Head of caudate nucleus (tissue), 42 donors: ENCODE data around the gene ZMYM3.

Experiments
- DNase-seq, 42 donors: peaks; one replicate each; pipeline versions ENCODE4 v3.0.0 to v3.0.0-alpha.2; 2020 to 2021; ENCODE audit warnings: mixed read lengths in 7 of 42
- intact Hi-C: fragments of 100-400 bp; cut with DNase I; formaldehyde crosslinking; loops from one replicate; pipeline ENCODE4 v1.15.0; 2022

The ZMYM3 gene

DNA sequence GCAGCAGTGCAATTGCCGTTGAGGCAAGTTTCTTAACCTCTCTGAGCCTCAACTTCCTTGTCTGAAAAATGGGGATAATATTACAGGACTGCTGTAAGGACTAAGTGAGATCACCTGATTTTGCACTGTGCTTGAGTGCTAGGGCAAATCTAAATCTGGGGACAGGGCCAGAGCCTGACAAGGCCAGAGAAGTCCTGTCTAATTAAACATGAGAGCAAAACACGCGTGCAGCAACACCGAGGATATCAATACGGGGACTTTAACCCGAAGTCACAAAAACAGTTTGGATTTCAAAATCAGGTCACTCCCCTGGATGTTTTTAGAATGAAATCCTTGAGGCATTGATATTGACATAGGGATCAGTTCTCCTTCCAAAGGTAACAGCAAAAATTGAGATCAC is 36.6 kb downstream of the ZMYM3 start:
- intact Hi-C loops: no loop called here
- no peak for DNase-seq

DNA sequence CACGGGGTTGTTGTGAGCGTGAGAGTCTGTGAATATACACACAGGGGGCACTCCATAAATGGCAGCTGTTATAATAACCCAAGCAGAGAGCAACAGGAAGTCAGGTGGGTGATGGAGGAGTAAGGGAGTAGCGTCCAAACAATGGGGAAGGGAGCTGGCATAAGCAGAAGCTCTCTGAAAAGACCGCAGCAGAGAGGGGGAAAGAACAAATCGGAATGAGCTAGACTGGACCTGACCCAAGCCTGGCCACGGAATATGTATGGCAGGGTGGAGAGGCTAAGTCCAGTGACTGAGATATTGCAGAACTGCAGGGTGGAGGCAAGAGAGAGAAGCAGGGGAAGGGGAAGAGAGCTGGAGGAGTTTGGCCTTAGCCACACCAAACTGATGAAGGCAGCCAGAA is 37.5 kb downstream of the ZMYM3 start:
- DNase-seq: no peak
- intact Hi-C loops: no loop called here

- DNase-seq: no peak
- intact Hi-C loops: no loop called here
These were observed 38.5 kb downstream of the ZMYM3 start for GRCh38 chrX:71215338-71215912.

DNA sequence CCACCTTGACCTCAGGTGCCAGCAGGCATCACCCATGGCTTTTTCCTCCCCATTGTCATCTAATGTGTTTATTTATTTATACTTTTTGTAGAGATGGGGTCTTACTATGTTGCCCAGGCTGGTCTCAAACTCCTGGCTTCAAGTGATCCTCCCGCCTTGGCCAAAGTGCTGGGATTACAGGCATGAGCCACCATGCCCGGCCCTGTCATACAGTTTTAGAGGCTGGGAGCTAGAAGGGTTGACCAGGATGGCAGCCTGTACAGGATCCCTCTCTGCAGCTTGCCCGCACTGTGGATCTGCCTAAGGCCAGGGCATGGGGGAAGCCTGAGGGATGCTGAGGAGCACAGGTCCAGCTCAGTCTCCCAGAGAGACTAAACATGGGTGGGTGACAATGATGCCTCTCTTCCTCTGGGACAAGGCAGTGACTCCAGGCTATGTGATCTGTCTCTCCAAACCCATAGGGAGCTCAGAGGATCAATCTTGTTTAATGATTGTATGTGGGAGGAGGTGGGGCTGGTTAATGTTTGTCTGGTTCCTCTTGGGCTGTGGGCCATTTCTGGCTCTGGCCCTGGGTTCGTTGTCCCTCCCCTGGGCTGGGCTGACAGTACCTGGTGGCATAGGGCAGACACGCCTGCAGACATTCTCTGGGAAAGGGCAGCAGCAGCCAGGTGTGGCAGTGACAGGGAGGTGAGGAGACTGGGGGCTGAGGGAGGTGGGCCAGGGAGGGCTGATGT is 39.2 kb downstream of the ZMYM3 start:
- DNase-seq: no peak
- intact Hi-C loops: no loop called here

DNA sequence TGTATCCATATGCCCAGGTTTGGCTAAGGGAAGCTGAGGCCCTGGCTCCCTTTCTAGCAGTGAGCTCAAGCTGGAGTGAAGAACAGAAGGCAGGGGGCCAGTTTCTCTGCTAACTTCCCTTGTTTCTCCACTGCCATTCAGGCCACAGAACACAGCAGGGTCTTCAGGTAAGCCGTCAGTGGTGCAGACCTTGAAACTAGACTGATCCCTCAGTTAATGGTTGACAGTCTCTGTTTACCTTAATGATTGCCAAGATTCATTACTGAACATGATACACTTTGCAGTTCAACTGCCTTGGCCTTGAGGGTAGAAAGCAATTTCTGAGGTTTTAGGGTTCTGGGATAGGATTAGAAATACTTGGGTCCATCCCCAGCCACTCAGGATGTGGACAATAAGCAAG is 39.8 kb downstream of the ZMYM3 start:
- intact Hi-C loops: no loop called here
- no peak for DNase-seq

DNA sequence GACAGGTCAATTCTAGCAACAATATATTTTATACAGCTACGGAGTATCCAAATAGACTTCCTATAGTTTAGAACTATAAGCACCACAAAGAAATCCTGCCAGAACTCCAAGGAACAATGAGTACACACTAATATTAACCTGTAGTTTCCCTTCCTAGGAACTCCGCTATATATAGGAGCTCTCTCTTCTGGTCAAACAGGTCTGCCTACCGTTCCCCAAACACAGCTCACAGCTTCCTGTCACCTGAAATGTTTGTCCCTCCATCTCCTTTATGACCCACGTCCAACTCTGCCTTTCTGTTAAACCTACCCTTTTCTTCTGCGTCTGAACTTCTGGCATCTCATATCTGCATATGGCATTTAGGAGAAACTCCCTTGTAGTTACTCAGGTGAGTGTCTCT is 41.4 kb downstream of the ZMYM3 start:
- DNase-seq: no peak
- intact Hi-C loops: no loop called here

GRCh38 chrX:71210816-71211215 is 43.1 kb downstream of the ZMYM3 start:
- intact Hi-C loops: no loop called here
- no peak for DNase-seq

DNA sequence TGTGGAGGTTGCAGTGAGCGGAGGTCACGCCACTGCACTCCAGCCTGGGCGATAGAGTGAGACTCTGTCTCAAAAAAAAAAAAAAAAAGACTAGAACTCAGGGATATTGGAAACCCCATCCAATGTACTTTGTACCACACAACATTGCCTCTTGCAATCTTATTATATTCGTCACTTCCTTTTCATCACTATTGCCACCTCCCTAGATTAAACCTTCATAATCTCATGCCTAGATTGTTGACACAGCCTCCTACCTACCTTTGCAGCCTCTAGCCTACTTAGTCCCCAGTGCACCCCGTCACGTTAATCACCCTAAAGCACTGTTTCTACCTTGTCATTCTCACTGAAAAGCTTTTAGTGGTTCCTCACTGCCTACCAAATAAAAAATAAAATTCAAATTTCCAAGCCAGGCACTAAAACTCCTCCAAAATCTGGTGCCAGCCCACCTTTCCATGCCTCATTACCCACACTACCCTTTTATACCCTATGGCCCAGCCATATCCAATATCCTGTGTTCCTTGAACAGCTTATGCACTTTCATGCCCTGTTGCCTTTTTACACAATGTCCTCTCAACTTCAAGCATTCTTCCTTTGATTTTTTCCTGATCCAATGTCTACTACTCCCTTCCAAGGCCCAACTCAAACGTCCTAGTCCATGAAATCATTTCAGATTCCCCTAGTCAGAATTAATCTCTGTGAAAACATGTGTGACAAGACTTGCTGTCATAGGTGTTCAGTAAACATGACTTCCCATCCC is 54.5 kb downstream of the ZMYM3 start:
- no peak for DNase-seq
- intact Hi-C loops: no loop called here

DNA sequence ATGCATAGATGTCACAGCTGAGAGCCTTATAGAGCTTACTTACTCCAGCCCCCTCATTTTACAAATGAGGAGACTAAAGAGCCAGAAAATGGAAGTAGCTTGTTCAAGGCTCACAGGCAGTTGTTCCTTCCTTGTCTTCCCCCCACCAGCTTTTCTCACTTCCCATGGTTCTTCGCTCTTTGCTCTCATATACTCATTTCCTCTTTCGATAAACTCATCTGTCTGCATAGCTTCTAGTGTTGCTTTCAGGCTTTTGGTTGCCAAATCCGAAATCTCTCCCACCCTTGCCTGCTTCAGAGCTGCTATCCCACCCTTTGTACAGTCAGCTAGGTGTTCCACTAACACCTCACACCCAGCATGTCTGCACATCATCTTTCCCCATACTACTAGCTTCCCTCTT is 55.9 kb downstream of the ZMYM3 start:
- DNase-seq: peak in 1 of 42 donors; percentile 3

GRCh38 chrX:71195964-71196649 is 57.8 kb downstream of the ZMYM3 start:
- no peak for DNase-seq

More for the DNA sequence above, 55.9 kb downstream of the ZMYM3 start:
- intact Hi-C loops: no loop called here

GRCh38 chrX:71191248-71191647 is 62.7 kb downstream of the ZMYM3 start:
- DNase-seq: no peak
- intact Hi-C loops: no loop called here

More at GRCh38 chrX:71195964-71196649, 57.8 kb downstream of the ZMYM3 start:
- intact Hi-C loops: no loop called here
